GM19043 (cell line): ENCODE measurements around the gene HMGB3.
"Not testable (repeated sequence)": the region's sequence is repeated elsewhere in the genome, so short reads cannot be mapped to it uniquely, and the experiment has no call there.

Experiments
- ATAC-seq: cut with Tn5 transposase; IDR thresholded peaks from one replicate; pipeline ENCODE4 v1.9.1; 2021; ENCODE audit warnings: low read depth; ENCODE audit not compliant: unreplicated experiment

Gene HMGB3

GRCh38 chrX:150982788-150983520 is at the start of gene HMGB3:
Gene HMGB3, plus strand, starts transcription at chrX:150983335. Its CDS starts 2,265 bp downstream, at chrX:150985600.
- peak; percentile 97 for ATAC-seq

GRCh38 chrX:150933945-150934350 is 49.2 kb upstream of the HMGB3 start:
- no peak for ATAC-seq

- ATAC-seq, result no peak
Measured at GRCh38 chrX:150934453-150934852, 48.7 kb upstream of the HMGB3 start.

- ATAC-seq, result no peak
Measured at GRCh38 chrX:150935467-150935866, 47.7 kb upstream of the HMGB3 start.

GRCh38 chrX:150936556-150936955 is 46.6 kb upstream of the HMGB3 start:
- no peak for ATAC-seq

GRCh38 chrX:150940844-150941495 is 42.2 kb upstream of the HMGB3 start:
- no peak for ATAC-seq

- ATAC-seq, result no peak
Measured at GRCh38 chrX:150941580-150941979, 41.6 kb upstream of the HMGB3 start.

- no peak for ATAC-seq
Measured at GRCh38 chrX:150942942-150943594, 40.1 kb upstream of the HMGB3 start.

- ATAC-seq, result no peak
Measured at GRCh38 chrX:150944233-150944632, 38.9 kb upstream of the HMGB3 start.

- no peak for ATAC-seq
Measured at GRCh38 chrX:150954951-150955350, 28.2 kb upstream of the HMGB3 start.

GRCh38 chrX:150955590-150955989 is 27.5 kb upstream of the HMGB3 start:
- no peak for ATAC-seq

- no peak for ATAC-seq
Measured at GRCh38 chrX:150958177-150958576, 25.0 kb upstream of the HMGB3 start.

- ATAC-seq, result no peak
Measured at GRCh38 chrX:150959557-150959956, 23.6 kb upstream of the HMGB3 start.

- no peak for ATAC-seq
Measured at GRCh38 chrX:150961631-150962030, 21.5 kb upstream of the HMGB3 start.

GRCh38 chrX:150964416-150964815 is 18.7 kb upstream of the HMGB3 start:
- ATAC-seq, result not testable (repeated sequence)

- no peak for ATAC-seq
Measured at GRCh38 chrX:150966235-150966634, 16.9 kb upstream of the HMGB3 start.

GRCh38 chrX:150966742-150967141 is 16.4 kb upstream of the HMGB3 start:
- no peak for ATAC-seq

GRCh38 chrX:150967786-150968185 is 15.3 kb upstream of the HMGB3 start:
- ATAC-seq, result no peak

- no peak for ATAC-seq
Measured at GRCh38 chrX:150968862-150969720, 14.0 kb upstream of the HMGB3 start.

- no peak for ATAC-seq
Measured at GRCh38 chrX:150972450-150972849, 10.7 kb upstream of the HMGB3 start.
